Panc1 (cell line): Measurements from ENCODE around the gene HRH4. TPM values are rescaled to one million over a fixed set of nuclear protein-coding genes. Genes with fewer than 3 reads are reported as not detected.

Source experiments
- ATAC-seq: fragments of 200-7000 bp; cut with Tn5 transposase; 2 replicates; pipeline ENCODE4 v1.9.1; 2020; ENCODE audit warnings: mild to moderate bottlenecking, moderate library complexity
- BruUV-seq: library from RNA; stranded (reverse); fragments of 400-500 nt; replicated peaks from 2 replicates; lab custom pipeline; 2021; lab: Mats Ljungman, UMichigan
- CTCF ChIA-PET: fragments of 300-600 bp; sonication (Branson Sonifier 250); formaldehyde crosslinking; loops from one replicate; lab custom pipeline; 2022; ENCODE audit warnings: antibody characterized with exemption; lab: Charles Lee
- POLR2A ChIA-PET: fragments of 300-600 bp; sonication (Branson Sonifier 250); formaldehyde crosslinking; loops from one replicate; lab custom pipeline; 2022; ENCODE audit warnings: antibody characterized with exemption; lab: Charles Lee
- DNase-seq: peaks from one replicate; pipeline ENCODE4 v3.0.0-alpha.2; 2010; ENCODE audit warnings: low read depth, low spot score
- H3K27ac ChIP-seq: 2 replicates; pipeline ENCODE4 v1.5.1; 2011; ENCODE audit warnings: mild to moderate bottlenecking, low read length, inconsistent platforms
- H3K27me3 ChIP-seq: fragments of 200-500 bp; sonication (Bioruptor generic); 2 replicates; pipeline ENCODE4 v1.6.0; 2014; ENCODE audit warnings: low read length, inconsistent platforms; ENCODE audit not compliant: control insufficient read depth, insufficient read depth
- H3K36me3 ChIP-seq: fragments of 200-500 bp; sonication (Bioruptor generic); 2 replicates; pipeline ENCODE4 v1.5.1; 2014; ENCODE audit warnings: inconsistent platforms, mild to moderate bottlenecking, low read length, moderate library complexity; ENCODE audit not compliant: control insufficient read depth, insufficient read depth
- H3K4me1 ChIP-seq: 2 replicates; pipeline ENCODE4 v1.5.1; 2011; ENCODE audit warnings: inconsistent platforms, mild to moderate bottlenecking, low read length, moderate library complexity; ENCODE audit not compliant: control insufficient read depth, insufficient read depth
- H3K4me3 ChIP-seq, 2 experiments: 2 replicates each; pipeline ENCODE4 v1.5.1; 2011 to 2012; ENCODE audit warnings: low read depth in 2 of 2, low read length in 2 of 2, mild to moderate bottlenecking in 2 of 2, inconsistent platforms in 1 of 2, moderate library complexity in 1 of 2
- H3K9me3 ChIP-seq: fragments of 200-500 bp; sonication (Bioruptor generic); 2 replicates; pipeline ENCODE4 v1.5.1; 2014; ENCODE audit warnings: low read depth, mild to moderate bottlenecking, inconsistent platforms, low read length, moderate library complexity; ENCODE audit not compliant: control insufficient read depth, insufficient read depth
- POLR2AphosphoS5 ChIP-seq: IDR thresholded peaks from 2 replicates; pipeline ENCODE4 v1.6.1; 2012; ENCODE audit warnings: mild to moderate bottlenecking, low read depth, low read length, moderate library complexity
- SIN3A ChIP-seq: IDR thresholded peaks from 2 replicates; pipeline ENCODE4 v1.6.1; 2012; ENCODE audit warnings: low read depth, mild to moderate bottlenecking, low read length, moderate library complexity, borderline replicate concordance; ENCODE audit not compliant: insufficient read depth
- TCF7L2 ChIP-seq: IDR thresholded peaks from 2 replicates; pipeline ENCODE4 v1.6.1; 2011; ENCODE audit warnings: mild to moderate bottlenecking, low read depth, low read length, inconsistent platforms
- in situ Hi-C: cut with HindIII; loops from 2 replicates; pipeline ENCODE4 v1.10.0; 2016; ENCODE audit warnings: low sequenced_read_pairs, low pct_unique_long_range_greater_than_20kb
- intact Hi-C: fragments of 100-400 bp; cut with micrococcal nuclease; formaldehyde crosslinking; loops from one replicate; pipeline ENCODE4 v1.10.0; 2022; ENCODE audit not compliant: unreplicated experiment
- total RNA-seq: library from RNA; stranded (reverse); gene quantifications from one replicate; pipeline ENCODE4 v1.2.1, GENCODE V29; 2021; ENCODE audit not compliant: unreplicated experiment
- TF ChIP-seq, protein P1 (sequence below): fragments of 450-650 bp; IDR thresholded peaks from 2 replicates; pipeline ENCODE4 v1.5.1; 2017; ENCODE audit warnings: mild to moderate bottlenecking
- TF ChIP-seq, protein P2 (sequence below), 2 experiments: IDR thresholded peaks; 2 replicates each; pipeline ENCODE4 v1.6.1; 2011 to 2012; ENCODE audit warnings: low read depth in 2 of 2, control low read depth in 1 of 2, low read length in 1 of 2, mild to moderate bottlenecking in 1 of 2, moderate library complexity in 1 of 2; ENCODE audit not compliant: insufficient read depth in 1 of 2

Gene HRH4
- total RNA-seq, 1 experiment from 2014 or later = not detected

DNA sequence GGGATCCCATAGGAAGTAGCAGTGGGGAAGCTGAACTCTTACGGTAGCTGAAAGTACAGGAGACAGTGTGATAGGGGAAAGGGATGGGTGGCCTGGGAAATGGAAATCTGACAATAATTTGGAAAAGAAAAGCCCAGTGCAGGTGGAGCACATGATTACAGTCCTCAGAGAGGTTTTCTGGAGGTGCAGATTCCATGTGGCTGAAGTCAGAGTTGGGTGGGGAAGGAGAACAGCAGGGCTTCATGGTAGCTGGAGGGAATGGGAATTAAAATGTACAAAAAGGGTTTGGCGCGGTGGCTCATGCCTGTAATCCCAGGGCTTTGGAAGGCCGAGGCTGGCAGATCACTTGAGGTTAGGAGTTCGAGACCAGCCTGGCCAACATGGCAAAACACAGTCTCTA lies 12.2 kb downstream of the HRH4 start:
- DNase-seq (no peak), ATAC-seq (no peak)
- no peak for TF ChIP-seq POLR2AphosphoS5
- TF ChIP-seq, protein P1, sequence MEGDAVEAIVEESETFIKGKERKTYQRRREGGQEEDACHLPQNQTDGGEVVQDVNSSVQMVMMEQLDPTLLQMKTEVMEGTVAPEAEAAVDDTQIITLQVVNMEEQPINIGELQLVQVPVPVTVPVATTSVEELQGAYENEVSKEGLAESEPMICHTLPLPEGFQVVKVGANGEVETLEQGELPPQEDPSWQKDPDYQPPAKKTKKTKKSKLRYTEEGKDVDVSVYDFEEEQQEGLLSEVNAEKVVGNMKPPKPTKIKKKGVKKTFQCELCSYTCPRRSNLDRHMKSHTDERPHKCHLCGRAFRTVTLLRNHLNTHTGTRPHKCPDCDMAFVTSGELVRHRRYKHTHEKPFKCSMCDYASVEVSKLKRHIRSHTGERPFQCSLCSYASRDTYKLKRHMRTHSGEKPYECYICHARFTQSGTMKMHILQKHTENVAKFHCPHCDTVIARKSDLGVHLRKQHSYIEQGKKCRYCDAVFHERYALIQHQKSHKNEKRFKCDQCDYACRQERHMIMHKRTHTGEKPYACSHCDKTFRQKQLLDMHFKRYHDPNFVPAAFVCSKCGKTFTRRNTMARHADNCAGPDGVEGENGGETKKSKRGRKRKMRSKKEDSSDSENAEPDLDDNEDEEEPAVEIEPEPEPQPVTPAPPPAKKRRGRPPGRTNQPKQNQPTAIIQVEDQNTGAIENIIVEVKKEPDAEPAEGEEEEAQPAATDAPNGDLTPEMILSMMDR = no peak
- TF ChIP-seq, protein P2, sequence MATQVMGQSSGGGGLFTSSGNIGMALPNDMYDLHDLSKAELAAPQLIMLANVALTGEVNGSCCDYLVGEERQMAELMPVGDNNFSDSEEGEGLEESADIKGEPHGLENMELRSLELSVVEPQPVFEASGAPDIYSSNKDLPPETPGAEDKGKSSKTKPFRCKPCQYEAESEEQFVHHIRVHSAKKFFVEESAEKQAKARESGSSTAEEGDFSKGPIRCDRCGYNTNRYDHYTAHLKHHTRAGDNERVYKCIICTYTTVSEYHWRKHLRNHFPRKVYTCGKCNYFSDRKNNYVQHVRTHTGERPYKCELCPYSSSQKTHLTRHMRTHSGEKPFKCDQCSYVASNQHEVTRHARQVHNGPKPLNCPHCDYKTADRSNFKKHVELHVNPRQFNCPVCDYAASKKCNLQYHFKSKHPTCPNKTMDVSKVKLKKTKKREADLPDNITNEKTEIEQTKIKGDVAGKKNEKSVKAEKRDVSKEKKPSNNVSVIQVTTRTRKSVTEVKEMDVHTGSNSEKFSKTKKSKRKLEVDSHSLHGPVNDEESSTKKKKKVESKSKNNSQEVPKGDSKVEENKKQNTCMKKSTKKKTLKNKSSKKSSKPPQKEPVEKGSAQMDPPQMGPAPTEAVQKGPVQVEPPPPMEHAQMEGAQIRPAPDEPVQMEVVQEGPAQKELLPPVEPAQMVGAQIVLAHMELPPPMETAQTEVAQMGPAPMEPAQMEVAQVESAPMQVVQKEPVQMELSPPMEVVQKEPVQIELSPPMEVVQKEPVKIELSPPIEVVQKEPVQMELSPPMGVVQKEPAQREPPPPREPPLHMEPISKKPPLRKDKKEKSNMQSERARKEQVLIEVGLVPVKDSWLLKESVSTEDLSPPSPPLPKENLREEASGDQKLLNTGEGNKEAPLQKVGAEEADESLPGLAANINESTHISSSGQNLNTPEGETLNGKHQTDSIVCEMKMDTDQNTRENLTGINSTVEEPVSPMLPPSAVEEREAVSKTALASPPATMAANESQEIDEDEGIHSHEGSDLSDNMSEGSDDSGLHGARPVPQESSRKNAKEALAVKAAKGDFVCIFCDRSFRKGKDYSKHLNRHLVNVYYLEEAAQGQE (IDR thresholded peaks at IDR 0.05; ENCODE audit: insufficient read depth in 1 of 2, low read depth in 2 of 2, low read length in 1 of 2) = no peak
- no peak for TF ChIP-seq TCF7L2
- TF ChIP-seq SIN3A = no peak
- BruUV-seq = no TSS peak
- Histone ChIP-seq H3K9me3 (no peaks in the 10 kb centered on the region), H3K27me3 (no peaks in the 10 kb centered on the region), H3K27ac (no peak overlapping the region), H3K36me3 (no peaks in the 10 kb centered on the region), H3K4me1 (no peaks in the 10 kb centered on the region), H3K4me3 (no peak overlapping the region)
- intact Hi-C loops = no loop called here
- ChIA-PET CTCF (no interaction called here), POLR2A (no interaction called here)
- in situ Hi-C loops = no loop called here

DNA sequence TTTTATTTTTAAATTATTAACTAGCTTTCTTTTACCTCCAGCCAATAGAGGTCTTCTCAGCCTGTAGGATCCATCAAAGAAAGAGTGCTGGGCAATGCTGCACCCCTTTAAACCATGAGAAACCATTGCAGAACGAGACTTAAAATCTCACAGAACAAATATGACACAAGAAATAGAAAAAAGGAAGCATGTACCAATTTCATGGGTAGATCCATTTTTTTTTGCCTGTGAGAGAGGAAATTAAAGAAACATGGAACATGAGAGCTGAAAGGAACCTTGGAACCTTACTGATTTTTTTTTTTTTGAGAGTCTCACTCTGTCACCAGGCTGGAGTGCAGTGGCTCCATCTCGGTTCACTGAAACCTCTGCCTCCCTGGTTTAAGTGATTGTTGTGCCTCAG lies 14.0 kb downstream of the HRH4 start:
- no TSS peak for BruUV-seq
- intact Hi-C loops (no loop called here), in situ Hi-C loops (no loop called here)
- ChIA-PET POLR2A (no interaction called here), CTCF (no interaction called here)
- Histone ChIP-seq H3K36me3 (no peaks in the 10 kb centered on the region), H3K9me3 (no peaks in the 10 kb centered on the region), H3K4me1 (no peaks in the 10 kb centered on the region), H3K27ac (no peak overlapping the region), H3K4me3 (no peak overlapping the region), H3K27me3 (no peaks in the 10 kb centered on the region)
- TF ChIP-seq, protein P2 (IDR thresholded peaks at IDR 0.05; ENCODE audit: insufficient read depth in 1 of 2, low read depth in 2 of 2, low read length in 1 of 2) = no peak
- TF ChIP-seq POLR2AphosphoS5 (no peak), SIN3A (no peak), TCF7L2 (no peak)
- TF ChIP-seq, protein P1 = no peak
- ATAC-seq (no peak), DNase-seq (no peak)
